HL-60/S4 treated with retinoic acid at 250 ng/mL for 4 days and 3 days (cell line): ENCODE results near the gene GIMD1.

ENCODE experiments used
- in situ Hi-C: fragments of 300-500 bp; cut with MboI; formaldehyde crosslinking; loops from 2 replicates; pipeline ENCODE4 v1.7.0; 2022; ENCODE audit warnings: low sequenced_read_pairs

GIMD1 gene

GRCh38 chr4:106315968-106316772, 52.4 kb downstream of the GIMD1 start, which contains the start of the genes AIMP1 and TBCK:
AIMP1 (plus strand) TSS chr4:106316550; CDS start chr4:106325010, 8,460 bp downstream.
TBCK (minus strand) TSS chr4:106316209; CDS start chr4:106308960, 7,249 bp downstream.
- in situ Hi-C loops: no loop called here

GRCh38 chr4:106315476-106315967, 53.1 kb downstream of the GIMD1 start:
- in situ Hi-C loops: no loop called here

GRCh38 chr4:106314960-106315359, 53.6 kb downstream of the GIMD1 start:
- in situ Hi-C loops: no loop called here

DNA sequence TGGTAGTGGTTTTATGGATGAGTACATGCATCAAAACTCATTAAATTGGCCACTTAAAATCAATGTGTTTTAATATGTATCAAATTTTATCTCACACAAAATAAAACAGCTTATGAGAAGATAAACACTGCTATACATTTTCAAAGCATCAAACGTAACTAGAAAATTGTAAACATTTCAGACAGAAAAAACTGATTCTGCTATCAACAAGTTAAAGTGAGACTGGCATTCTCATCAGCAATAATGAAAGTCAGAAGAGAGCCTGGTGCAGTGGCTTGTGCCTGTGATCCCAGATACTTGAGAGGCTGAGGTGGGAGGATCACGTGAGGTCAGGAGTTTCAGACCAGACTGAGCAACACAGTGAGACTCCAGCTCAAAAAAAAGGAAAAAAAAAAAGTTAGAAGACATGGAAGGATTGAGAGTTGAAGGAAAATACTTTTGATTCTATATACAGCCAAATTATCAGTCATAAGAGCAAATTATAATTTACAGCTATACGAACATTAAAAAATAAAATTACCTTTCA, 55.5 kb downstream of the GIMD1 start:
- in situ Hi-C loops: no loop called here

DNA sequence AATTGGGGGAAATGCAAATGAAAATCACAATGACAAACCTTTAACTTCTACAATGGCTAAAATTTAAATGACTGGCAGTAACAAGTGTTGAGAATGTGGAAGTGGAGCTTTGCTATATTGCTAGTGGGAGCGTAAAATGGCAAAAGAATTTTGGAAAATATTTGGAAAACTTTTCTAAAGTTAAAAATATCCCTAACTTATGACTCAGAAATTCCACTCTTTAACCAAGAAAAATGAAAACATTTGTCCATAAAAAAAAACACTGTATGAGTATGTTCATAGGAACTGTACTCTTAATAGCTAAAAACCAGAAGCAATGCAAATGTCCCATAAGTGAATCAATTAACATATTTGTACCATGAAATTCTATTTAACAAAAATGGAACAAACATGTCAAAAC, 56.2 kb downstream of the GIMD1 start:
- in situ Hi-C loops: no loop called here
